Measurements from ENCODE around the gene SCGB3A1. TPM values are rescaled to one million over a fixed set of nuclear protein-coding genes. Genes with fewer than 3 reads are reported as not detected.

Gene SCGB3A1
- total RNA-seq, 2 experiments from 2014 or later: not detected

GRCh38 chr5:180590543-180591310 lies 572 bp downstream of the SCGB3A1 start:
- ChIA-PET POLR2A (no interaction called here), CTCF (interaction anchor here (1.2 kb wide), 1 partner anchor 262 kb away, joined by 3 read pairs; no protein-coding TSS in a partner anchor)
- Mint-ChIP-seq H3K36me3 (ENCODE audit: low read depth) (no peaks in the 10 kb centered on the region), H3K4me3 (no peak overlapping the region), H3K9me3 (no peaks in the 10 kb centered on the region), H3K4me1 (ENCODE audit: low read depth) (peaks cover 8% of the 10 kb centered on the region), H3K27me3 (peaks cover 32% of the 10 kb centered on the region), H3K27ac (no peak overlapping the region)
- TF ChIP-seq, protein P1, sequence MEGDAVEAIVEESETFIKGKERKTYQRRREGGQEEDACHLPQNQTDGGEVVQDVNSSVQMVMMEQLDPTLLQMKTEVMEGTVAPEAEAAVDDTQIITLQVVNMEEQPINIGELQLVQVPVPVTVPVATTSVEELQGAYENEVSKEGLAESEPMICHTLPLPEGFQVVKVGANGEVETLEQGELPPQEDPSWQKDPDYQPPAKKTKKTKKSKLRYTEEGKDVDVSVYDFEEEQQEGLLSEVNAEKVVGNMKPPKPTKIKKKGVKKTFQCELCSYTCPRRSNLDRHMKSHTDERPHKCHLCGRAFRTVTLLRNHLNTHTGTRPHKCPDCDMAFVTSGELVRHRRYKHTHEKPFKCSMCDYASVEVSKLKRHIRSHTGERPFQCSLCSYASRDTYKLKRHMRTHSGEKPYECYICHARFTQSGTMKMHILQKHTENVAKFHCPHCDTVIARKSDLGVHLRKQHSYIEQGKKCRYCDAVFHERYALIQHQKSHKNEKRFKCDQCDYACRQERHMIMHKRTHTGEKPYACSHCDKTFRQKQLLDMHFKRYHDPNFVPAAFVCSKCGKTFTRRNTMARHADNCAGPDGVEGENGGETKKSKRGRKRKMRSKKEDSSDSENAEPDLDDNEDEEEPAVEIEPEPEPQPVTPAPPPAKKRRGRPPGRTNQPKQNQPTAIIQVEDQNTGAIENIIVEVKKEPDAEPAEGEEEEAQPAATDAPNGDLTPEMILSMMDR (IDR thresholded peaks at IDR 0.05): no peak
- intact Hi-C loops (cut with micrococcal nuclease): no loop called here
- ATAC-seq (no peak), DNase-seq (no peak)

DNA sequence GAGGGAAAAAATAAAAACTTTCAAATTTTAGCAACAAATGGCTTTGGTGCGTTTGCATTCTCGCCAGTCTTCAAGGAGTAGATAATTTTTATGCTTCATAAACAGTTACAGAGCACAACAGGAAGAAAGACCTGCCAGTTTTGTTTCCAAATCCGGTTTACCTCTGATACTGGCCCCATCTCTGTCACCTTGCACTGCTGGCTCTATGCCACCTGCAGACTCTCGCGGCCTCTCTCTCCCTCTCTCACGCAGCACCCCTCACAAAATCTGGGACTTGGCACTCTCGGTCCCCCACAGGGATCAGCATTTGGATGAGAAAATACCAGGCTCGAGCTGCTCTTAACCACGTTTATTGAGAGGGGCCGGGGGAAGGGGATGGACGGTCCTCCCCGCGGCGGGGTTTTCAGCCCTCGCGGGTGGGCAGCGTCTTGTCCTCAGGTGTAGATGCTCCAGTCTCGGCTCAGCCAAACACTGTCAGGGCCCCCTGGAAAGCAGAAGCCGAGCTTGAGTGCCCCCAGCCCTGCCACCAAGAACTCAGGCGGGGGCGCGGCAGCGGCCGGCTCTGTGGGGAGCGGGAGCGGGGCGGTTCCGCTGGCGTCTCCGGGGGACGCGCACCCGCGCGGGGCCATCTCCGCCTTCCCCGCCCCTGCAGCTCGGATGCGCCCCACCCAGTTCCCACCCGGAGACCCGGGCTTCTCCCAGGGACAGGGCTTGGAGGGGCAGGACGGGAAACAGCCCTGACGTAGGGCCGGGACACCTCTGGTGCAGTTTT lies 1.3 kb downstream of the SCGB3A1 start:
- no peaks in the 10 kb centered on the region for H3K9me3 Mint-ChIP-seq
- no peak overlapping the region for H3K4me3 Mint-ChIP-seq
- peaks cover 32% of the 10 kb centered on the region for H3K27me3 Mint-ChIP-seq
- CTCF ChIA-PET: no interaction called here
- no peaks in the 10 kb centered on the region for H3K36me3 Mint-ChIP-seq (ENCODE audit: low read depth)
- no peak for ATAC-seq
- POLR2A ChIA-PET: no interaction called here
- TF ChIP-seq, protein P1 (IDR thresholded peaks at IDR 0.05): no peak
- H3K4me1 Mint-ChIP-seq (ENCODE audit: low read depth): peaks cover 8% of the 10 kb centered on the region
- DNase-seq: no peak
- no peak overlapping the region for H3K27ac Mint-ChIP-seq
- intact Hi-C loops (cut with micrococcal nuclease): no loop called here

DNA sequence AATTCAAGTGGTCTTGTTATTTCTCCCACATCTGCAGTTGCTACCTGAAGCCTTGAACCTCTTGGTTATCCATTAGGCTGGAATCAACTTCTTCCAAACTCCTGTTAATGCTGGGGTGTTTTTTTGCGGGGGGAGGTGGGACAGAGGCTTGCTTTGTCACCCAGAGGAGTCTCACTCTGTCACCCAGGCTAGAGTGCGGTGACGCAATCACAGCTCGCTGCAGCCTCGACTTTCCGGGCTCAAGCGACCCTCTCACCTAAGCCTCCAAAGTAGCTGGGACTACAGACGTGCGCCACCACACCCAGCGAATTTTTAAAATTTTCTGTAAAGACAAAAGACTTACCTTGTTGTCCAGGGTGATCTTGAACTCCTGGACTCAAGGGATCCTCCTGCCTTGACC lies 4.4 kb downstream of the SCGB3A1 start:
- H3K27me3 Mint-ChIP-seq: peaks cover 18% of the 10 kb centered on the region
- CTCF ChIA-PET: interaction anchor here (1.3 kb wide), 1 partner anchor 19 kb away, joined by 4 read pairs; no protein-coding TSS in a partner anchor
- POLR2A ChIA-PET: no interaction called here
- no peaks in the 10 kb centered on the region for H3K9me3 Mint-ChIP-seq
- no peak for DNase-seq
- TF ChIP-seq, protein P1 (IDR thresholded peaks at IDR 0.05): no peak
- no peak overlapping the region for H3K27ac Mint-ChIP-seq
- intact Hi-C loops (cut with micrococcal nuclease): no loop called here
- H3K36me3 Mint-ChIP-seq (ENCODE audit: low read depth): no peaks in the 10 kb centered on the region
- peaks cover 6% of the 10 kb centered on the region for H3K4me1 Mint-ChIP-seq (ENCODE audit: low read depth)
- H3K4me3 Mint-ChIP-seq: no peak overlapping the region
- ATAC-seq: no peak

DNA sequence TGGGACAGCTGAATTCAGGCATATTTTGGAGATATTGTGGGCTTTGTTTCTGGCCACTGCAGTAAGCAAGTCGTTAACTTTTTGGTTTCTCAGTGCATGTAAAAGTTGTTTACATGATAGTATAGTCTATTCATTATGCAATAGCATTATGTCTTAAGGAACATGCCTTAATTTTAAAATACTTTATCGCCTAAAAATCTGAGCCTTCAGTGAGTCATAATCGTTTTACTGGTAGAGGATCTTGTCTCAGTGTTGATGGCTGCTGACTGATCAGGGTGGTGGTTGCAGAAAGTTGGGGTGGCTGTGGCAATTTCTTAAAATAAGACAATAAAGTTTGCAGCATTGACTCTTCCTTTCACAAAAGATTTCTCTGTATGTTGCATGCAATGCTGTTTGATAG lies 5.1 kb downstream of the SCGB3A1 start:
- H3K27me3 Mint-ChIP-seq: peaks cover 18% of the 10 kb centered on the region
- CTCF ChIA-PET: interaction anchor here (0.9 kb wide), 1 partner anchor 20 kb away, joined by 3 read pairs; no protein-coding TSS in a partner anchor
- H3K4me3 Mint-ChIP-seq: no peak overlapping the region
- intact Hi-C loops (cut with micrococcal nuclease): no loop called here
- no peak overlapping the region for H3K27ac Mint-ChIP-seq
- no peaks in the 10 kb centered on the region for H3K9me3 Mint-ChIP-seq
- POLR2A ChIA-PET: no interaction called here
- H3K4me1 Mint-ChIP-seq (ENCODE audit: low read depth): peaks cover 6% of the 10 kb centered on the region
- no peak for ATAC-seq
- DNase-seq: no peak
- TF ChIP-seq, protein P1 (IDR thresholded peaks at IDR 0.05): no peak
- no peaks in the 10 kb centered on the region for H3K36me3 Mint-ChIP-seq (ENCODE audit: low read depth)

DNA sequence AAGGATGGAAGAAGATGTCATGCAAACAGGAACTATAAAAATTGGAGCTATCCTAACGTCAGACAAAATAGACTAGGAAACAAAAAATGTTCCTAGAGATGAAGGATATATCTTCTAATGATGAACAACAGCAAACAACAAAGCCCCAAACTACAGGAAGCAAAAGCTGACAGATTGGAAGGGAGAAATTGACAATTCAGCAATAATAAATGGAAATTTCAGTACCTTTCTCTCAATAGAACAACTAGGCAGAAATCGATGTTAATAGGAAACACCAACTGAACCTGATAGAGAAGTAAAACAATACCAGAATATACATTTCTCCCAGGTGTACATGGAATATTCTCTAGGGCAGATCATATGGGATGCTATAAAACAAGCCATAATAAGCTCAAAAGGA lies 7.6 kb downstream of the SCGB3A1 start:
- Mint-ChIP-seq H3K27me3 (peaks cover 5% of the 10 kb centered on the region), H3K4me1 (ENCODE audit: low read depth) (no peaks in the 10 kb centered on the region), H3K4me3 (no peak overlapping the region), H3K36me3 (ENCODE audit: low read depth) (no peaks in the 10 kb centered on the region), H3K9me3 (no peaks in the 10 kb centered on the region), H3K27ac (no peak overlapping the region)
- POLR2A ChIA-PET: interaction anchor here (1.1 kb wide), 1 partner anchor 16 kb away, joined by 3 read pairs; no protein-coding TSS in a partner anchor
- intact Hi-C loops (cut with micrococcal nuclease): no loop called here
- DNase-seq (no peak), ATAC-seq (no peak)
- CTCF ChIA-PET: no interaction called here
- TF ChIP-seq, protein P1 (IDR thresholded peaks at IDR 0.05): no peak
